ENCODE measurements around the gene SLC9C1.
A peak's percentile ranks its signal among the peaks of the same experiment; 100 is the strongest.

The SLC9C1 gene

GRCh38 chr3:112293368-112294321 is at the start of gene SLC9C1:
SLC9C1 (minus strand) TSS chr3:112294216; CDS start chr3:112286791, 7,425 bp downstream.
- DNase-seq: peak in 1 of 2 experiments; percentile 30

DNA sequence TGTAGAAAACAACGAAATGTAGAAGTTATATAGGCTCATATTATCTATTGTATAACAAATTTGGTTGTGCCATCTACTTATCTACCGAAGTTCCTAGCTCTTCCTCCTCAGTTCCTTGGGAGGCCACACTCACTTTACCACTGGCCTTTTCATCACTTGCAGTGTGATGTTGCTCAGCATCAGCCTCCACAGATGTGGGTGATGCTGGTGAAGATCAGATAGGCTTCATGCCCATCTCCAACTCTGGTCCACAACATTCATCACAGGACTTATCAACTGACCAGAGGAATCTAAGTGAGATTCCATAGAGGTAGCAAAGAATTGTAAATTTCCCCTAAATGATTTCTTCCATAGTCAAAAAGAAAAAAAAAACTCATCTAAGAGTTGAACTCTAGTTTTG is 47.4 kb upstream of the SLC9C1 start:
- DNase-seq: no peak

GRCh38 chr3:112339609-112340008 is 45.6 kb upstream of the SLC9C1 start:
- DNase-seq: no peak

- DNase-seq: no peak
Measured at GRCh38 chr3:112339134-112339533, 45.1 kb upstream of the SLC9C1 start.

DNA sequence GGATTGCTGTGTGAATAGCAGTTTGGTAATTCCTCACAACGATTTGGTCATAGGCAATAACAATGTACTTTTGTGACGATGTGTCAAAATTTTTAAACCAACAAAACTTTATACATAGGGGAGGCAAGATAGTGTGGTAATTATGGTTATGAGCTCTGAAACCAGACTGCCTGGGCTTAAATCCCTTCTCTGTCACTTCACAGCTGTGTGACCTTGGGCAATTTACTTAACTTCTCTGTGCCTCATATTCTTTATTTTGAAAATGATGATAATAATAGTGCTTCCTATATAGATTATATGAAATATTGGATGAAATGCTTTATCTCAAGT is 44.7 kb upstream of the SLC9C1 start:
- no peak for DNase-seq

DNA sequence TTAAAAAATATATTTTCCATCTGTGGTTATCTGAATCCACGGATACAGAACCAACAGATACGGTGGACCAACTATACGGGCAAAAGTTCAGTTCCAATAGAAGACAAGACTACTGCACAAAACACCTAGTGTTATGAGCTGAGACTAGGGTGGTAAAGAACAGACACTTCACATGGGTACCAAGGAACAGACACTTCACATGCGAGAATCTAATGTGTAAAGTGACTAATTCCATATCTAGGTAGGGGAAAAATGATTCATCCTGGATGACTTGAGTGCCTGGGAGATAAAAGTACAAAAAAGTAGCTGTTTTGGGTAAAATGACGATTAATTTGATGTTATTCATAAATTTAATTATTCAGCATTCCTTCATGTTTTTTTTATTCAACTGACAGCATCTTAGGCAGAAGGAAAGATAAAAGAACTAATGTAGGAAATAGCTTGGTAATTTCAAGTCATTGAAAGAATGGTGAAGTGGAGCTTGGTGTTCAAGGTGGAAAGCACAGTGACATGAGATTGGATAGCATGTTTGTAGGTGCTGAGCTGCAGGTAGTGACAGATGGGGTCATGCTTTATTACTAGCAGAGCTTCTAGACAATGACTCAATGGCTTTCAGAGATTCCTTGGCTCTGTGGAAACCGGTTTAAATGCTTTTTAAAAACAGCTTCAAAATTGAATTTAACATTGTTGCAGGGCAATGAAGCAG is 44.2 kb upstream of the SLC9C1 start:
- no peak for DNase-seq

DNA sequence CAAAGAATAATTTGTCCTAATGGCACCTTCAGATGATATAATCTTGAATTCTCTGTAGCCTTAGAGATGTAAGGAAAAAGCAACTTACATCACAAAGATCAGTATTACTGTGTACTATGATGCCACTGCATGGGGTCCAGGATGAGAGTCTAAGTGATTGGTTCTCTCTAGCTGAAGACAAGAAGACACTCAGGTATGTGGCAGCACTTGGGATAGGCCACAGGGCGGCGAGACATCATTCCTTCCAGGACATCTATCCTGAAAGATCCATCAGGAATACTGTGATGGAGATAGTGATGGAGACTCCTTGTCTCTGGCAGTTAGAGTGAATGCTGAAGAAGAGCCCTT is 41.4 kb upstream of the SLC9C1 start:
- DNase-seq: no peak

DNA sequence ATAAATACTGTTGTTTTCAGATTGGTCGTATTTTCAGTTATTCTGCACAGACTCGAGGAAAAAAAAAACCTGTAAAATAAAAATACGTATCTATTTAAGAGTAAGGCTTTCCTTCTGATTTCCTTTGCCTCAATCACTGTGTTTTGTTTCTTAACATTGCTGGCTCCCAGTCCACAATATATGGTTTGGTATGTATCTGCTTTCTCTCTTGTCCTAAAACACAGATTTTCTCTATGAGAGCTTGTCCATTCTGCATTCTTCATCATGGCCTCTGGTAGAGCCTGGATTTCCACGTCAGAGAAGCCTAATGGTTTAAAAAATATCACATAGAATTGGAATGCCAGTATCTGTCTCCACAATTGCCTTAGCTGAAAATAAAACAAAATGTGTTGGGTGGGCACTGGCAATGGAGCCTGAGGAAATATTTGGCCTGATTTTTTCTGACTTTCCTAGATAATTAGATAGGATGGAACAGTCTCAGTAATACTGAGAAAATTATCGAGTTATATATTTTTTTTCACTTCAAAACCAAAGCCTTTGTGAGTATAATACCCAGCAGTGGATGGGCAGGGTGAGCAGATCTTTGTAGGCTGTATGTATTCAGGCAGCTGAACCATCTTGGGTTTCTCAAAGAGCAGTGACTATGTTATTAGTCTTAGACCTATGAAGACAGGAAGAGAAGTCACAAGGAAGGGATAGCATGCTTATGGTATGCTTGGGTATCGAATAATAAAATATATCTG is 40.8 kb upstream of the SLC9C1 start:
- no peak for DNase-seq

- DNase-seq: peak in 1 of 2 experiments; percentile 56
Measured at GRCh38 chr3:112333381-112334317, 39.6 kb upstream of the SLC9C1 start.

DNA sequence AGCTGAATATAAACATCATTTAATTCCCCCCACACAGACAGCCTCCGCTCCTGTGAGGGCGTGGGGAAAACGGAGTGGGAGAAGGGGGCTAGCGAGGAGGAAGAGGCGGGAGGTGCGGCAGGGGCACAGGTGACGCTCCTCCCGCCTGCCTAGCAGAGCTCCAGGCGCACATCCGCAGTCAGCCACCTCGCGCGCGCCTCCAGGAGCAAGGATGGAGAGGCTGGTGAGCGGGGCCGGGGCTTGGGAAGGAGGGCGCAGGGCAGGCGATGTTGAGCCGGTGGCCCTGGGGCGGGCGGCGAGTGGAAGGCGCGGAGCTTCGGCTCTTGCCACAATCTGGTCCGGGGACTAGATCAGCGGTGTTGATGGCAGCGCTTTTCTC is 39.0 kb upstream of the SLC9C1 start, which contains the start of gene CD200:
Gene CD200, plus strand, starts transcription at position 155 of the 379 bp plus-strand sequence. Its CDS starts 57 bp downstream, at position 212.
- DNase-seq: peak; percentile 72 to 77

GRCh38 chr3:112331851-112332250 is 37.8 kb upstream of the SLC9C1 start:
- DNase-seq: no peak

- no peak for DNase-seq
Measured at GRCh38 chr3:112327371-112327951, 33.4 kb upstream of the SLC9C1 start.

DNA sequence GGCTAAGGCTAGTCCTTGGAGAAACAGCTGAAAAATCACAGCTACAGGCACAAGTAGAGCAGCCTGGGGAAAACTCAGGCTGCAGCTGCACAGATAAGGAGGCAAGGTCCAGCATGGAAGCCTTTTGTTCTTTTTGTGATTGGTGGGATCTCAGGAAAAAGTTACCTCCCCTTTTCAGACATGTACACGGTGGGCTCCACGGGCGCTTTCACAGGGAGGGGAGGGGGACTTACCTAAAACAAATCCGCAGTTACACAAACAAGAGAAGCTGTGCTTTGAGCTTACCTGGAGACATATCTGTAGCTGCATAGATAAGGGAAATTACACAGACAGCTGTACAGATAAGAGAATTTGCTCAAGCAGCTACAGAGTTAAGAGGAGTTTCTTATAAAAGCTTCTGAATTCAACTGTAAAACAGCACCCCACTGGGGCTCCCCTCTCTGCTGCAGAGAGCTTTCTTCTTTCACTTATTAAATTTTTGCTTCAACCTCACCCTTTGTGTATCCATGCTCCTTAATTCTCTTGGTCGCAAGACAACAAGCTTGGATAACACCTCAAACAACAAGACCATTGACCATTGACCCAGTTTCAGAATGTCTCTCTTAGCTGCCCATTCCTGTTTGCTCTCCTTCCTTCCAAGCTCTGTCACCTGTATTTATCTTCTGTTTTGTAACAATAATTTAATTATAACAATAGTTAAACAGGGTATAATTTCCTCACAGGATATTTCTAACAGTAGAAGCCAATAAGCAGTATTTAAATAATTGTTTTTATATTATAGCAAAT is 28.0 kb upstream of the SLC9C1 start:
- no peak for DNase-seq

DNA sequence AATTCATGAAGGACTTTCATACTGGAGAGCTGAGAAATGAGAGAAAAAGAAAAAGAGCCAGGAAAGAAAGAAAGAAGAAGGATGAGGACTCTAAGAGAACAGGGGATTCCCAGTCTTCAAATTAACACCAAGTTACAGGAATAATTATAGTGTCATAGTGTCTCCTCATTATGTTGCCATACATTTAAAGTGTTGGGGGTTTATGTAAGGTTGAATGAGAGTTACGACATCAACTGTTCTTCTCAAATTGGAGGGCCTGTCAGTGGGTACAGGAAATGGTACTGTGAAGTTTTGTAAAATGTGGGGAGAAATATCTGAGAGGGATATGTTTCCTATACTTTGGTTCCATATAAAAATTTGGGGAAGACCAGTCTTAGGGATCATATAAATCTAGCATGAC is 26.7 kb upstream of the SLC9C1 start:
- DNase-seq: no peak

DNA sequence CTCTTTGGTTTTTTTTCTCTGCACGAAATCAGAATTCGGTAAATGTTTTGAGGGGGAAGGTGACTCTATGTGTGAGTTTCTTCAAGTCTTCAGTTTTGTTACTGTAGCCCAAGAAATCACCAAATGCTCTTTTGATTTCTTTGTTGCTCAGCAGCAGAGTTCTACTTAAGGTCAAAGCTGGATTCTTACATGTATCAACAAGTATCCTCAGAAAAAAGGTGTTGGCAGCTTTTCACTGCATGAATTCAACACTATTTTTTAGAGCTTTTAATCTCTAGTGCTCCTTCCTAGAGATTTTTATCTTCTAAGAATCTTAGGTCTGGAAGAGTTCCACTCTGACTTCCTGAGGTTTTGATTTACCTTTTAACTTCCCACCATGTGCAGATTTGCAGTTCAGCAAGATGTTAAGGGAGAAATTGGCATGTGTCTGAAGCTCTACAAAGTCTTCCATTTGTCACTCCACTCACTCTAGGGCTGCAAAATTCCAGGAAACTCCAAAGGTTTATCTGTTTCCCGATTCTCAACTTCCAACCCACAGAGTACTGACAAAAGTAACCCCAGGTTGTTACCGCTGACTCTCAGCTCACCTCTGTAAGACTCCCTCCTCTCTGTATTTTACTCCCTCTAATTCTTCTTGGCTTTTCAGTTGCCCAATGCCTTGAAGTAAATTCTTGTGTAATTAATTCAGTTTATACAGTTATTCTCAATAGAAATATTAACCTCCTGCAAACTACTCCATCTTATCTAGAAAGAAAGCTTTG is 25.7 kb upstream of the SLC9C1 start:
- DNase-seq: no peak

DNA sequence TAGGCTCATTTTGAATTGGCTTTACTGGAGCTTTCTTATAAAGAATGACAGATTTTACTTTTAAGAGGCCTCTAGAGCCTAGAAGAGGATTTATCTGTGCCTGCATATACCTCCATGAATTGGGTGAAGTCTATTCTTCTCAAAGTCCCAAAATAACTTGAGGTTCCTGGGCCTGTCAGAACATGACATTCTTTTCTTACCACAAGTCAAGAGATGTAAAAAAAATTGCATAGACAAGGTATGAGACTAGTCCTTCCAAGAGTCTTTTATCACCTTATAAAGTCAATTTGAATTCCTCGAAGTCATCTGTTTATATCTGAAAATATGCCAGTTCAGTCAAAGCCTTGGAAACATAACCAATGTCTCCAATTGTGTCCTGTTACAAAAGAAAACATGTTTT is 21.8 kb upstream of the SLC9C1 start:
- no peak for DNase-seq

GRCh38 chr3:112314649-112315048 is 20.6 kb upstream of the SLC9C1 start:
- no peak for DNase-seq

DNA sequence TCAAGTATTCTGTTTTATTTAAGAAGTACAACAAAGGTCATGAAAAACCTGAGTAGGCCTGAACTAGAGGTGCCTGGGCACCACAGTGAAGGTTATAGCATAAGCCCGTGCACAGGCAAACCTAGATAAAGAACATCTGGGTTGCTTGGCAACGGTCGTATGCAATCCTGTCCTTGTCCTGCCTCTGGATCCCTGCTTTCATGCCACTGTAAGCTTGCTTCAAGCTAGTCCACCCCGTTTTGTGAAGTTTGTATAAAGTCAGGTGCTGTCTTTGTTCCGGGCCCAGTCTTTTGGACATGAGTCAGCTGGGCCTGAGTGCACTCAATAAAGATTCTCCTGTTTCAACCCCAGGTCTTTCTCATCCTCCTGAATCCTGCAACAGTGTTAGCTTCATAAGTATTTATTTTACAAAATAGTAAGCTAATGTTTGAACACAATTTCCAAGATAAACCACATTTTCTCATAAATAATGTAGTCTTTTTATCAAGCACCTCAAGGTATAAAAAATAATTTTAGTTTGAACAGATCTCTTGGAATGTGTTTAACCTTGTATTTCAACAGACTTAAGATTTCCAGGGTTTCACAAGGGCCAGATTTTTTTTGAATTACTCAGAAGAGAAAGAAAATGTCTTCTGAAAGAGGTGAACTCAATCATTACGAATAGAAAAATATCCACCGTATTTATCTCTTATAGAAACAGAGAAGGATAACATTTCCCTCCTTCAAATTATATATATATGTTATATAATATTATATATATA is 14.3 kb upstream of the SLC9C1 start:
- DNase-seq: no peak

- DNase-seq: no peak
Measured at GRCh38 chr3:112307557-112307956, 13.5 kb upstream of the SLC9C1 start.

Measured in activated T-cell treated with anti-CD3 and anti-CD28 coated beads, Interleukin-2, amount 50 U/mL, for 48 hours (primary cell).